Astrocyte (in vitro differentiated cells and primary cell): Measurements from ENCODE around the gene PRR5.

Experiments used
- EZH2 ChIP-seq: IDR thresholded peaks from 2 replicates; pipeline ENCODE4 v1.6.1; 2012; ENCODE audit warnings: mild to moderate bottlenecking, low read length, inconsistent platforms; ENCODE audit not compliant: insufficient read depth
- TF ChIP-seq, protein P1 (sequence below): IDR thresholded peaks from 2 replicates; pipeline ENCODE4 v1.5.1; 2011; ENCODE audit warnings: low read depth, mild to moderate bottlenecking, inconsistent platforms, low read length, moderate library complexity; ENCODE audit not compliant: insufficient read depth

DNA sequence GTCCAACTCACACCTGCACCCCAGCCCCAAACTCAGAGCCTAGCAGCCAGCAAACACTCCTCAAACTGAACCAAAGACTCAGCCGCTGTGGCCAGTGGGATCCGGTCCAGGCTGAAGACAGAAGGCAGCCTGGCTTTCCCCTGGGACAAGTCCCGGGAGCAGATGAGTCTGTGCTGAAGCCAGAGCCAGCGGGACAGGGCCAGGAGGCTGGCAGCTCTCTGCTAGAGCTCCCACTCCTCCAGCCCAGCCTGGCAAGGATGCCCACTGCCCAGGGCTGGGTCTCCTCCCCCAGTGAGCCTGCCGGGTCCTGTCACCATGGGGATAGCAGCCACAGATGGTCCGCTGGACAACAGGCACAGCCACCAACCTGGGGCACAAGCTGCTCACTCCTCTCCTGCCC, 42.9 kb upstream of the PRR5 start:
- TF ChIP-seq, protein P1, sequence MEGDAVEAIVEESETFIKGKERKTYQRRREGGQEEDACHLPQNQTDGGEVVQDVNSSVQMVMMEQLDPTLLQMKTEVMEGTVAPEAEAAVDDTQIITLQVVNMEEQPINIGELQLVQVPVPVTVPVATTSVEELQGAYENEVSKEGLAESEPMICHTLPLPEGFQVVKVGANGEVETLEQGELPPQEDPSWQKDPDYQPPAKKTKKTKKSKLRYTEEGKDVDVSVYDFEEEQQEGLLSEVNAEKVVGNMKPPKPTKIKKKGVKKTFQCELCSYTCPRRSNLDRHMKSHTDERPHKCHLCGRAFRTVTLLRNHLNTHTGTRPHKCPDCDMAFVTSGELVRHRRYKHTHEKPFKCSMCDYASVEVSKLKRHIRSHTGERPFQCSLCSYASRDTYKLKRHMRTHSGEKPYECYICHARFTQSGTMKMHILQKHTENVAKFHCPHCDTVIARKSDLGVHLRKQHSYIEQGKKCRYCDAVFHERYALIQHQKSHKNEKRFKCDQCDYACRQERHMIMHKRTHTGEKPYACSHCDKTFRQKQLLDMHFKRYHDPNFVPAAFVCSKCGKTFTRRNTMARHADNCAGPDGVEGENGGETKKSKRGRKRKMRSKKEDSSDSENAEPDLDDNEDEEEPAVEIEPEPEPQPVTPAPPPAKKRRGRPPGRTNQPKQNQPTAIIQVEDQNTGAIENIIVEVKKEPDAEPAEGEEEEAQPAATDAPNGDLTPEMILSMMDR, result no peak
- TF ChIP-seq EZH2, result no peak
